HG02588 (cell line): ENCODE measurements around the gene DAPK1.
"Not testable (repeated sequence)": the region's sequence is repeated elsewhere in the genome, so short reads cannot be mapped to it uniquely, and the experiment has no call there.

Experiments
- ATAC-seq: cut with Tn5 transposase; IDR thresholded peaks from one replicate; pipeline ENCODE4 v1.9.1; 2021; ENCODE audit warnings: mild to moderate bottlenecking, moderate library complexity; ENCODE audit not compliant: unreplicated experiment

The DAPK1 gene

GRCh38 chr9:87498046-87498810, 561 bp downstream of the DAPK1 start:
- peak; percentile 25 for ATAC-seq

- no peak for ATAC-seq
Observed at GRCh38 chr9:87498811-87499360, 1.2 kb downstream of the DAPK1 start.

- ATAC-seq = peak; percentile 55
Observed at GRCh38 chr9:87499424-87500017, 1.9 kb downstream of the DAPK1 start.

- ATAC-seq = no peak
Observed at GRCh38 chr9:87500491-87501270, 3.0 kb downstream of the DAPK1 start.

GRCh38 chr9:87501271-87501656, 3.6 kb downstream of the DAPK1 start:
- not testable (repeated sequence) for ATAC-seq

- no peak for ATAC-seq
Observed at GRCh38 chr9:87501806-87502205, 4.1 kb downstream of the DAPK1 start.

GRCh38 chr9:87502391-87503221, 4.9 kb downstream of the DAPK1 start:
- no peak for ATAC-seq

- no peak for ATAC-seq
Observed at GRCh38 chr9:87503430-87503829, 5.8 kb downstream of the DAPK1 start.

- no peak for ATAC-seq
Observed at GRCh38 chr9:87503927-87504326, 6.3 kb downstream of the DAPK1 start.

GRCh38 chr9:87504938-87505337, 7.3 kb downstream of the DAPK1 start:
- no peak for ATAC-seq

GRCh38 chr9:87505869-87506678, 8.4 kb downstream of the DAPK1 start:
- no peak for ATAC-seq

- no peak for ATAC-seq
Observed at GRCh38 chr9:87507576-87507975, 9.9 kb downstream of the DAPK1 start.

- ATAC-seq = no peak
Observed at GRCh38 chr9:87510252-87510683, 12.6 kb downstream of the DAPK1 start.

GRCh38 chr9:87512311-87512710, 14.6 kb downstream of the DAPK1 start:
- no peak for ATAC-seq

GRCh38 chr9:87513161-87513560, 15.5 kb downstream of the DAPK1 start:
- ATAC-seq = no peak

GRCh38 chr9:87513880-87514535, 16.3 kb downstream of the DAPK1 start:
- ATAC-seq = no peak

- no peak for ATAC-seq
Observed at GRCh38 chr9:87515006-87515405, 17.3 kb downstream of the DAPK1 start.

- ATAC-seq = no peak
Observed at GRCh38 chr9:87515588-87516221, 18.0 kb downstream of the DAPK1 start.
